Liver (tissue), 3 donors: ENCODE measurements around the gene CDS1.

Source experiments
- EGR1 ChIP-seq, 2 donors: IDR thresholded peaks; 2 replicates each; pipeline ENCODE4 v1.6.1; 2016 to 2018; ENCODE audit warnings: antibody characterized with exemption in 2 of 2, low read depth in 2 of 2
- FOXA1 ChIP-seq: IDR thresholded peaks from 2 replicates; pipeline ENCODE4 v1.6.1; 2016; ENCODE audit warnings: antibody characterized with exemption
- JUND ChIP-seq, 2 donors: IDR thresholded peaks; 2 replicates each; pipeline ENCODE4 v1.6.1; 2016; ENCODE audit warnings: antibody characterized with exemption in 2 of 2
- REST ChIP-seq: IDR thresholded peaks from 2 replicates; pipeline ENCODE4 v1.6.1; 2016; ENCODE audit warnings: antibody characterized with exemption, mild to moderate bottlenecking
- YY1 ChIP-seq: IDR thresholded peaks from 2 replicates; pipeline ENCODE4 v1.6.1; 2016; ENCODE audit warnings: antibody characterized with exemption, mild to moderate bottlenecking
- TF ChIP-seq, protein P1 (sequence below): fragments of 150-350 bp; IDR thresholded peaks from 2 replicates; pipeline ENCODE4 v1.5.1; 2017; ENCODE audit warnings: improper control_type of control experiment, low read depth, low read length; ENCODE audit not compliant: missing input control
- donor health status: healthy.
- donor health status: healthy.

GRCh38 chr4:84644087-84644486 lies 61.2 kb downstream of the CDS1 start:
- TF ChIP-seq, protein P1, sequence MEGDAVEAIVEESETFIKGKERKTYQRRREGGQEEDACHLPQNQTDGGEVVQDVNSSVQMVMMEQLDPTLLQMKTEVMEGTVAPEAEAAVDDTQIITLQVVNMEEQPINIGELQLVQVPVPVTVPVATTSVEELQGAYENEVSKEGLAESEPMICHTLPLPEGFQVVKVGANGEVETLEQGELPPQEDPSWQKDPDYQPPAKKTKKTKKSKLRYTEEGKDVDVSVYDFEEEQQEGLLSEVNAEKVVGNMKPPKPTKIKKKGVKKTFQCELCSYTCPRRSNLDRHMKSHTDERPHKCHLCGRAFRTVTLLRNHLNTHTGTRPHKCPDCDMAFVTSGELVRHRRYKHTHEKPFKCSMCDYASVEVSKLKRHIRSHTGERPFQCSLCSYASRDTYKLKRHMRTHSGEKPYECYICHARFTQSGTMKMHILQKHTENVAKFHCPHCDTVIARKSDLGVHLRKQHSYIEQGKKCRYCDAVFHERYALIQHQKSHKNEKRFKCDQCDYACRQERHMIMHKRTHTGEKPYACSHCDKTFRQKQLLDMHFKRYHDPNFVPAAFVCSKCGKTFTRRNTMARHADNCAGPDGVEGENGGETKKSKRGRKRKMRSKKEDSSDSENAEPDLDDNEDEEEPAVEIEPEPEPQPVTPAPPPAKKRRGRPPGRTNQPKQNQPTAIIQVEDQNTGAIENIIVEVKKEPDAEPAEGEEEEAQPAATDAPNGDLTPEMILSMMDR: no peak
- no peak for TF ChIP-seq EGR1 (IDR thresholded peaks at IDR 0.05; ENCODE audit: low read depth in 2 of 2)
- no peak for TF ChIP-seq YY1
- TF ChIP-seq FOXA1: no peak
- no peak for TF ChIP-seq REST
- TF ChIP-seq JUND (IDR thresholded peaks at IDR 0.05): no peak
